Occipital lobe (tissue), 2 donors: ENCODE data around the gene RAB3B. TPM values are rescaled to one million over a fixed set of nuclear protein-coding genes. Genes with fewer than 3 reads are reported as not detected.
"Not testable (repeated sequence)": the region's sequence is repeated elsewhere in the genome, so short reads cannot be mapped to it uniquely, and the experiment has no call there.

Experiments used
- DNase-seq: peaks from one replicate; lab custom pipeline; 2025; lab: John Stamatoyannopoulos, UW
- total RNA-seq: library from RNA; depleted of rRNA; stranded (reverse); fragments of >200 nt; gene quantifications from one replicate; pipeline ENCODE4 v1.2.3, GENCODE V29; 2014

RAB3B gene
- total RNA-seq, 1 donor from 2014 or later = 8.4 TPM

DNA sequence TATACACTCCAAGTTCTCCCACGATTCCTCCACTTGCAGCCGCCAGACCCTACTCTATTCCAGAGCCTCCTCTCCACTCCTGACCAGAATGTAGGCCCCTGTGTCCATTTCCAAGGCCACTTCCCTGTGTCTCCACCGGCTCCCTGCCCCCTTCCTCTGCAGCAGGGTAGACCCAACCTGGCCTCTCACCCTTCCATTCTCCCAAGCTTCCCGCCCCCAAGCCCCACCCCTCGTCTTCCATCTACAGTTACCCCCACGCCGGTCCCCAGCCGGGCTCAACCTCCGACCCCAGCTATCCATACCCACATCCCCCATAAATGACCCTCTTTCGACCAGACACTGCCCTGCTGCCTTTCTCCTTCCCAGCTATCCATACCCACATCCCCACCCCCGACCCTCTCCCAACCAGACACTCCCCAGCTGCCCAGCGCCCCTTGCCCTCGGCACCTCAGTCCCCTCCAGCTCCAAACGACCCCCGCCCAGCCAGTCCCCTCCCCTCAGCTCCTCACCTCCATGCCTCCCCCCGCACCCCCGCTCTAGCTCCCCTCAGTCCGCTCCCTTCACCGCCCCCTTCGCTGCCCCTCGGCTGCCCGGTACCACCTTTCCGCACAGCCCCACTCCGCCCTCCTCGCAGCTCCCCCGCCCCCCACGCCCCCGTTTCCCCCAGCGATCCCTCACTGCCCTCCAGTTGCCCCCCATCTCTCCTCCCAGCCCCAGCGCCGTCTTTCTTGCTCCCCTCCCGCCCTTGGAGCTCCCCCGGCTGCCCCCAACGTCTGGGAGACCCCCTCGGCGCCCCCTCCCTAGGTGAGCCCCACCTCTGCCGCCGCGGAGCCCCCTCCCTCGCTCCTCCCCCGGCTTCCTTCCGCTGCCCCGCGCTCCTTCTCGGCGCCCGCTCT lies 670 bp downstream of the RAB3B start:
- no peak for DNase-seq

DNA sequence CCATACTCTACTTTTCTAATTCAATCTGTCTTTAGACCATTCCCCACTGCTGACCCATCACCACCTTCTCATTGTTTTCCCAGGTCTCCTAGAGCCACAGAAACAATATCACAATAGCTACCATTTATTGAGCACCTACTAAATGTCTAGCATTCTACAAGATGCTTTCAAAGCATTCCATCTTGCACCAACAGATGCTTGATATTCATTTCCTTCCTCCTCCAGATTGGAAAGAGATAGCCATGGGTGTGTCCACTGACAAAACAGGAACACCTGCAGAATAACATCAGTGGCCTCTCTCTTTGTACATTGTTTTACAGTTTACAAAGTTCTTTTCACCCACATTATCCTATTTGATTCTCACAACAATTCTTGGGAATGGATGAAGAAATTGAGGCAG lies 2.2 kb downstream of the RAB3B start:
- no peak for DNase-seq

DNA sequence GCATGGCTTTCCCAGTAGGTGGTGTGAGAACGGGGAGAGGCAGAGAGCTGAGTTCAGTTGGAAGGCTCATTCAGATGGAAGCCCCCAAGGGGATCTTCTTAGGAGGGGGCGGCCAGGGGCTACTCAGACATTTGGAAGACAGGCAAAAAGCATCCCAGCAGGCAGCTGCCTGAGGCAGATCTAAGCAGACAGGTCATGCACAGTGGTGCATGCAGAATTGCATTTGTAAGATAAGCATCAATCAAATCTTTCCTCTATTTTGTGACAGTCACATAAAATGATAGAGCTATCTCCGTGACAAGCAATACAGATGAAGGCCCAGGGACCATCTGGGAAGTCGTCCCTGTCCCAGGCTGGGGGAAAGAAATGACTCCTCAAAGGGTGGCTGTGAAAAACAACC lies 3.8 kb downstream of the RAB3B start:
- DNase-seq = no peak

DNA sequence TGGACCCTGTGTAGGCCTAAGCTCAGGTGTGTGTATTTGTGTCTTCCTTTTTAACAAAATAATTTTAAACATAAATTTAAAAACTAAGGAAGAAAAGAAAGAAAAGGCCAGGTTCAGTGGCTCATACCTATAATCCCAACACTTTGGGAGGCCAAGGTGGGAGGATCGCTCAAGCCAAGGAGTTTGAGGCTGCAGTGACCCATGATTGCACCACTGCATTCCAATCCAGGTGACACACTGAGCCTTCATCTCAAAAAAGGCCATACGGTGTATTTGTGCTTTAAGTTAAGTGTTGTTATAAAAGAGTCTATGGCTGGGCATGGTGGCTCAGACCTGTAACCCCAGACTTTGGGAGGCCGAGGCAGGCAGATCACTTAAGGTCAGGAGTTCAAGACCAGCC lies 8.3 kb downstream of the RAB3B start:
- no peak for DNase-seq

DNA sequence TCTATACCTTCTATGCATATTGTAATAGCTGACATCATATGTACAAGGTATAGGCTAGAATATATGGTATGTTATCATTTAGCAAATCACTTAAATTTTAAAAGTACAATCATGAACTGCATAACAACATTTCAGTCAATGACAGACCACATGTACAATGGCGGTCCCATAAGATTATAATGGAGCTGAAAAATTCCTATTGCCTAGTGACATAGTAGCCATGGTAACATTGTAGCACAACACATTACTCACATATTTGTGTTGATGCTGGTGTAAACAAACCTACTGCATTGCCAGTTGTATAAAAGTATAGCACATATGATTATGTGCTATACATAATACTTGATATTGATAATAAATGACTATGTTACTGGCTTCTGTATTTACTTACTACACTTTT lies 8.9 kb downstream of the RAB3B start:
- DNase-seq = no peak

DNA sequence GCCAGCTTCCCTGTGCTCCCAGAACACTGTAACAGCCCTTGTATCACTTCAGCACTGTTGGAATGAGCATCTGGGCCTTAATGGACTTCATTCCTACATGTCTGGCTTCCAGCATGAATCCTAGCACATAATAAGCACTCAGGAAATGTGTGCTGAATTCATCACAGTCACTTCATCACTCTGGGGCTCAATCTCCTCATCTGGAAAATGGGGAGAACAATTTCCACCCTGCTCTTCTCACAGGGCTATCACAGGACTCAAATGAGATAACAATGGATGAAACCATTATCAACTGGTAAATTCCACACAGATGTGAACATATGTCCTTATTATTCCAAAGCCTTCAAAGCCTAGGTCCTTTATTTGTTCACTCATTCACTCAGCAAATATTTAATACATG lies 12.4 kb downstream of the RAB3B start:
- no peak for DNase-seq

DNA sequence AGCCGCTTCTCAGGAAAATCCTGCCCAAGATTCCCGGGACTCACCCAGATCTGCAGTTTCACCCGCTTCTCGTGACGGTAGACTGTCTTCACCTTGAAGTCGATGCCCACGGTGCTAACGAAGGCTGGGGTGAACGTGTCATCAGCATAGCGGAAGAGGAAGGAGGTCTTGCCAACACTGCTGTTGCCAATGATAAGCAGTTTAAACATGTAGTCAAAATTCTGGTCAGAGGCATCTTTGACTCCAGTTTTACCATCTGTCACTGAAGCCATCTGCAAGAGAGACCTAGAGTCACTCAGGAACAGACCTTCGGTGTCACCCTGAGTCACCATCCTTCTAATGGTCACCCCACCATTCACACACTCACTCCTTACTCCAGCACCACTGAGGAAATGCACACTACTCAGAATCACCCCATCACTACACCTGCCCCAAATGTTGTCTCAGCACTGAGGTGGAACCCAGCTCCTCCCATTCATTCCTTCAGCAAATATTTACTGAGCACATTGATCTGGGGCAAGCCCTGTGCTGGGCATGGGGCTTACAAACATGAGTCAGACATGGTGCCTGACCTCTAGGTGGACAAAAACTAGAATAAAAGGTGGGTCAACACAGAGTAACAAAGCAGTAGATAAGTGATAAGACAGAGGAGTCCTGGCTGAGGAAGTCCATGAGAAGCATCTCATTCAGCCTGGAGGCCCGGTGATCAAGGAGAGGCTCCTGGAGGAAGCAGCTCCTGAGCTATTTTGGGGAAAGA lies 13.5 kb downstream of the RAB3B start:
- no peak for DNase-seq

DNA sequence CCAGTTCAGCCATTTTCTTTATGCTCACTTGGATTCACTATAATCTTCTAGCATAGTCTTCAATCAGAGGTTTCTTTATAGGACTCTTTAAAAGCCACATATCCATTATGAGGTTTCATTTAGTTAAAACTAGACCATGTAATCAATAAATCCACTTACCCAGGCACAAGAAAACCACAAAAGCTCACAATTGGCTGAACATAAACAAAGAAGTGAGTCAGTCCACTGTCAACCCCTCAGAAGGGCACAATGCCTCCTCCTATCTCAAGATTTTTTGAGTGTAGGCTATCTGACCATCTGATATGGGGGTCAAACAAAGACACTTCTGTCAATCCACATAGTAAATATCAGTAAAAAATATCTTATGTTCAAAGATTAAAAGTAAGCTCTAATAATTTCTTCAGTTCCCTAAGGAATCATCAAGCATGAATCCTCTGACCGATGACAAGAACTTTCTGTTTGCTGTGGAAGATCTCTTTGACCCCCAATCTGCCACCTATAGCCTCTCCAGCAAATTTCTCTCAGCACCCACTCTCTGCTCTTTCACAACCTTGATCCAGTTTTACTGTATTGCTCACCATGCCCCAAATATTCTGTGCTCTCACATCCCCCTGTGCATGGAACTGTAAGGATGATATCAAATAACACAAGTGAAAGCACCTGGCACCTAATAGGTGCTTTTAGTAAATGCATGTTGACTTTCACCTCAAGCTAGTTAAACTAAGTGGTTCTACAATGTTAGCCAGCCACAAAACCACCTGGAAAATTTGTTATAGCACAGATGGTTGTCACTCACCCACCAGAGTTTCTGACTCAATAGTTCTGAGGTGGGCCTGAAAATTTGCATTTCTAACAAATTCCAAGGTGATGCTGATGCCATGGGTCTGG lies 16.7 kb downstream of the RAB3B start:
- DNase-seq = no peak

DNA sequence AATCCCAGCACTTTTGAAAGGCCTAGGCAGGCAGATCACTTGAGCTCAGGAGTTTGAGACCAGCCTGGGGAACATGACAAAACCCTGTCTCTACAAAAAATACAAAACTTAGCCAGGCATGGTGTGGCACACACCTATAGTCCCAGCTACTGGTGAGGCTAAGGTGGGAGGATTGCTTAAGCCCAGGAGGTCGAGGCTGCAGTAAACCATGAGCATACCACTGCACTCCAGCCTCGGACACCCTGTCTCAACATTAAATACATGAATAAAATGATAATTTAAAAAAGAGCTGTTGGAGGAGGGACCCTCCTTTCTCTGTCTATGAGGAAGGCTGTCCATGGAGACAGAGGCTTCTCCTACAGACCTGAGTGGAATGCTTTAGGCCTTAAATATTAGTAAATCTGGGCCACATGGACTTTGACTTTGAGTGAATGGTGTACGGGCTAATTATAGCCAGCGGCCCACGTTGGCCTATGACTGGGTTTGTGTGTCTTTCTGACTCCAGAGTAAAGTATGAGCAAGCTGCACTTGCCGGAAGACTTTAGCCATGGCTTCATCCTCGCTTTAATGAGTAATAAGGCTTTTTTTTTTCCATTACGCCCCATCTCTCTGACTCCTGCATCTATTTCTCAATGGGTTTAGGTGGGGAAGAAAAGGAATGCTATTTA lies 21.3 kb downstream of the RAB3B start:
- DNase-seq = no peak

DNA sequence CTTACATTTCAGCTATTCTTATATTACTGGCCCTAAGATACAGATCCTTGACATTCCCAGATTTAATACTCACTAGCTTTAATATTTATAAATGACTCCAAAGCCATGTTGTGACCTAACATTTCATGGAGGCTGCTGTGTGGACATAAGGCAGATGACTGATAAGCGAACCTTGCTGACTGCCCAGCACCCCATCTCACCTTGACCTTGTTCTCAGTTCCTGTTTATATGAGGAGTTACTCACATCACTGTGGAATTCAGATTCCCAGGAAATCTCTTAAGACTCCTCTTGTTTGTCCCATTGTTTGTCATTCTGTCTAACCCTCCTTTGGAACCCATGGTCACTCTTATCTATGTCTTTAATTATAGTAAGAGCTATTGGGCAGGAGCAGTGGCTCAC lies 21.9 kb downstream of the RAB3B start:
- no peak for DNase-seq

DNA sequence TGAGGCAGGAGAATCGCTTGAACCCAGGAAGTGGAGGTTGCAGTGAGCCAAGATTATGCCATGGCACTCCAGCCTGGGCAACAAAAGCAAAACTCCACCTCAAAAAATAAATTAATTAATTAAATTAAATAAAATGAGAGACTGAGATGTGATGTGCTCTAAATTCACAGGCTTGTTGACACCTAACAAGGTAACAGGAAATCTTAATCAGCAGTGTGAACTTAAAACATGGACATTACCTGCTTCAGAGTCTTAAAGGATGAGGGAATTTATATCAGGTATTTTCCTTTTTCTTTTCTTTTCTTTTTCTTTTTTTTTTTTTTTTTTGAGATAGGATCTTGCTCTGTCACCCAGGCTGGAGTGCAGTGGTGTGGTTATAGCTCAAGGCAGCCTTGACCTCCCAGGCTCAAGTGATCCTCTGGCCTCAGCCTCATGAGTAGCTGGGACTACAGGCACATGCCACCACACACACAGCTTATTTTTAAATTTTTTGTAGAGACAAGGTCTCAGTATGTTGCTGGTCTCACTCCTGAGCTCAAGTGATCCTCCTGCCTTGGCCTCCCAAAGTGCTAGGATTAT lies 23.2 kb downstream of the RAB3B start:
- not testable (repeated sequence) for DNase-seq

DNA sequence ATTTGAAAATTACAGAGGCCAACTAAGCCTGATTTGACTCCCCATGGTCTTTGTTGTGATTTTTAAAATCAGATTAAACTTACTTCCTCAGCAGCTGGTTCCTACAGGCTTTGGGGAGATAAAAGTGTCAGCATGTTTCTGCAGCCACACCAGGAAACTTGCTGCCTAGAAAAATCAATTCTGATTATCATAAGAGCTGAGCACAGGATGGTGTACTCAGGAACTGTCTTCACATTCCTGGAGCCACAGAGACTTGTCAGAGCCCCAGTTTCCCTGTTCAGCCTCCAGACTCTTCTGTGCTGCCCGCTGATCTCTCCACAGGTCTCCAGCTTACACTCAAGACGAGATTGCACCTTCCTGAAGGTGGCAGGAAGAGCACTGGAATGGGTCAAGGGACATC lies 23.9 kb downstream of the RAB3B start:
- no peak for DNase-seq

DNA sequence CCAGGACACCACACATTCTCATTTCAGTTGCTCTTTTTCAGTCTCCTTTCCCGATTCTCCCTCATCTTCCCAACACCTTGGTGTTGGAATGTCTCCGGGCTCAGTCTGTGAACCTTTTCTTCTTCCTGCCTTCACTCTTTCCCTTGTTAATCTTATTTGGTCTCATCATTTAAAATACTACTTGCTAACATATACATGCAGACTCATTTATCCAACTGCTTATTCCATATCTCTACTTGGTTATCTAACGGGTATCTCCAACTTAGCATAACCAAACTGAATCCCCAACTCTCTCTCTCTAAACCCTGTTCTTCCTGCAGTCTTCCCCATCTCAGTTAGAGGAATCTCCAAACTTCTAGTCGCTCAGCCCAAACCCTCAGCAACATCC lies 26.2 kb downstream of the RAB3B start:
- no peak for DNase-seq

DNA sequence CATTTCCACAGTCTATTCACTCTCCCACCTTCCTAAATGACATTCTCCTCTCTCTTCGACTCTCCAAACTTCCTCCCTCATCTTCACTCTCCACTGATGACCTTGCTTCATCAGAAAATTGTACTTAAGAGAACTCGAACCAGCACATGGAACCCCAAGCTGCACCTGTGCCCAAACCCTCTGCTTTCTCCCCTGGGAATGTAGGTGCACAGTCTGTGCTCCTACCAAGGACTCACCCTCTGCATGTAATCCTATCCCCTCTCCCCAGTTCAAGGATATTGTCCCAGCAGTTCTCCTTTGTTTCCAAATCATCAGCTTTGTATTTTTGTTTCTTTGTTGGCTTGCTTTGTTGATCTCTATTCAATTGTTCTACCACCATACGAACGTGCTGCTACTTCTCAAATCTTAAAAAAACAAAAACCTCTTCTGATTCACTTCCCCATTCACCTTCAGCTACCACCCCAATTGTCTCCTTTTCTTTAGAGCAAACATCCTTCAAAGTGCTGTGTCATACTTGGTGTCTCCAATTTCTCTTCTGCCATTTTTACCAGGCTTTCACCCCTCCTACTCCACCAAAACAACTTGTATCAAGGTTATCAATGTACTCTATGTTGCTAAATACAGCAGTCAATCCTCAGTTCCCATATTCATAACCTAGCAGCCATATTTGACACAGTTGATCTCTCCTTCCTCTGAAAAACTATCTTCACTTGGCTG lies 26.8 kb downstream of the RAB3B start:
- DNase-seq = no peak

DNA sequence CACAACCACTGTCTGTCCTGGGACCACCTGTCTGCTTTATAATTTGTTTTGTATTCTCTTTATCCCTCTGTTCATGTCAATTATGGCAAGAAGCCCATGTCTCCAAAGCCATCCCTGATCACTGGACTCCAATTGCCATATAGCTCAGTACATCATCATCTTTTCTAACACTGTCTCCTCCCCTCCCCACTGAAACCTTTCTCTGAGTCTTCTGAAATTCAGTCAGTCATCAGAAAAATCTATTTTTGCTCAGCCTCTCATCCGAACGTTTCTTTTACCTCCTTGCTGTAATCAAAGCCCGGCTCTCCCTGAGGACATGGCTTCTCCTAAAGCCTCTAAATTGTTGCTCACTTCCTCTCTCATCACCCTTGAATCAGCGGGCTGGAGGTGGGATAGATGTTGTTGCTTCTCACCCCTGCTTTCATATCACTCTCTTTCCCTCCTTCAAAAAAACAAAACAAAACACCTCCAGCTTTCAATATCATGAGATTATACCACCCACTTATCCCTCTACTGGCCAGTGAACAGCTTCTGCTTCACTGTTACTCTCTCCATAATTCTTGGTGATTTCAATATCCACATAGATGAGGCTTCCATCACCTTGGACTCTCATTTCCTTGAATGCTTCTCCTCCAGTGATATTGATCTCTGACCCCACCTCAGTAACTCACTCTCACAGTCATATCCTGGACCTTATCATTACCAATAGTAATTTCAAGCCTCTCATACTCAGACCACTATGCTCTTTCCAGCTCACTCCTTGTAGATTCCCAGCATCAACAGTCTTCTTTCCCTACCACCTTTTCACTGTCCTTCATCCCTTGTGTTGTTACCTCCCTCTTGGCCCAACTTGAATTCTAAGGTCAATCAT lies 27.8 kb downstream of the RAB3B start:
- no peak for DNase-seq

DNA sequence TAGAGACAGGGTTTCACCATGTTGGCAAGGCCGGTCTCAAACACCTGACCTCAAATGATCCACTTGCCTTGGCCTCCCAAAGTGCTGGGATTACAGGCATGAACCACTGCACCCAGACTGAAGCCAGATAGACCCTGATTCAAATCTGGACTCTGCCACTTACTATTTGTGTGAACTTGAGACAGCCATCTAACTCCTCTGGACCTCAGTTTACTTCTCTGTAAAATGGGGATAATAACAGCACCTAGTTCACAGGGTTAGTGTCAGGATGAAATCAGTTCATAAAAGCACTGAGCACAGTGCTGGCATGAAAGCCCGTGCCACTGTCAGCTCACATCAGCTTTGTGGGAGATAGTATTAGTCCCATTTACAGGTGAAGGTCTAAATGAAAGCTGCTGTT lies 28.5 kb downstream of the RAB3B start:
- no peak for DNase-seq

DNA sequence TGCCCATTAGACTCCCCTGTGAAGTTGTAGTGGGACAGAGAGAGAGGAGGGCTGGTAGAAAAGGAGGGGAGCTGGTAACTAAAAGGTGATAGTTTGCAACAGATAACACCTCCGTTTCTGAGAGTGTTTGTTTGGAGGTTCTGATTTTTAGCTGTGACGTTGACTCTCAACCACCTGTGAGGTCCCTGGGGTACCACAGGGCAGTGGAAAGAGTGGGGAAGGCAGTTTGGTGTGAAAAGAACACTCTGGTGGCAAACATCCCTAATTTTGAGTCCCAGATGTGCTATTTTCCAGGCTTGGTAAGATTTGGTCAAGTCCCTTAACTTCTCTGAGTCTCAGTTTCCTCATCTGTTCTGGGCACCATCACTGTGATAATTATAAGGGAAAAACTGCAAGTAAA lies 29.3 kb downstream of the RAB3B start:
- no peak for DNase-seq

DNA sequence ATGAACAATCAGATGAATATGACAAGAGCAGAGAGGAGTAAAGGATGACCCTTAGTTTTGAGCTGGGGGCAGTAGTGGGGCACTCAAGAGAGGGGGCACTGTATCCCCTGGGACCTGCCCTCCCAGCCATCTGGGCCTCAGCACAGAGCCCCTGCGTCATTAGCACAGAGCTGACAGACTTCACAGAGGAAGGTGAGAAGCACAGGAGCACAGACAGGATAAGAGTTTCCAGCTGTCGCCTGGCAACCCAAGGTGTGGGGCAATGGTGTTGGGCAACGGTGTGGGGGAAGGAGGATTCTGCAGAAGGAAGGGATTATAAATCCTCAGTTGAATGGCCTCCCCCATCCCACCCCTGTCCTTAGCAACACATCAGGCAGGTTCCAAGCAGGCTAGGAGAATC lies 30.2 kb downstream of the RAB3B start:
- no peak for DNase-seq

DNA sequence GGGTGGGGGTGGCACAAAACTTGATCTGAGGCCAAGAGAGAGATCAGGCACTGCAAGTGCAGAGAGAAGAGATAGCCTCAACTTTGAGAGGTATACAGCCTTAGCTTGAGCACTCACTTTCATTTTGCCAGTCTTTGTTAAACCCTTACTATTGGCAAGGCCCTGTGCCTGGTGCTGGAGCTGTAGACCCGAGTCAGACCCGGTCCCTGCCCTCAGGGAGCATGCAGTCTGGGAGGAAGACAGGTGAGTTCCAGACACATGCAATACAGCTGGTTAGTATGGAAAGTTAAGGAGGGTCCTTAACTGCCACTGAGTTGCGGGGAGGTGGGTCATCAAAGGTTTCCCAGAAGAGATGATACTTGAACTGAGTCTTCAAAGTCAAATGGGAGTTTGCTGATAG lies 31.7 kb downstream of the RAB3B start:
- no peak for DNase-seq
